ENCODE measurements around the gene FOXF2.

FOXF2 gene

DNA sequence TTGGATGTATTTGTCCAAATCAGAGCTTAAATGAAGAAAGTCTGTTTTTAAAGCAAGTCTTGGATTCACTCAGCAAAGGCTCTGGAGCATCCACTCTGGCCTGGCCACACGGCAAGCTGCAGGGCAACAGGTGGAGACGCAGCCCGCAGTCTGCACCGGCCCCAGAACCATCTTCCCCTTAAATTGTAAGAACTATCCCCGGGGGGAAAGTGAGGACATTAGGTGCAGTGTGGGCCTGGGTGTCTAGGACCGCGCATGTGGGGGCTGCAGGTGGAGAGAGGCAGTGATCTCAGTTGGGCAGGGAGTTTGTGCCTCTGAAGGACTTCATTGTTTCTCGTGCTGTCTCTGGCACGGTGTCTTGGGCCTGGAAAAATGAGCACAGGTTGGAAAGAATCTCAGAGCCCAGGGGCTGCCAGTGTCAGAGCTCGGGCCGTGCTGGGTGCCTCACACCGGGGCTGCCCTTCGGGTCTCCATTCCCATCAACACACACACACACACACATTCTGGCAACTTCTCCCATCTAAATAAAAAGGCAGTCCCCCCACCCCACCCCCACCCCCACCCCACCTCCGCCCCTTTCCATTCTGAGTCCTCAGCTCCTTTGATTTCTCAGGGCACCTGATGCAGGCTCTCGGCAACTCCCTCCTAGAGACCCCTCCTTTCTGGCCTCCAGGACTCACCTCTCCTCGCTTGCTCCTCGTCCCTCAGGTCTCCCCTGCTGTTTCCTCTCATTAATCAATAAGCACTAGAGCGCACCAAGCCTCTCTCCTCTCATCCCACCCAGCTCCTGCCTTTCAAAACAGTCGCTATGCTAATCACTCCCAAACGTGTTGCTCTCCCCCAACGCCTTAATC is 48.4 kb downstream of the FOXF2 start:
- TF ChIP-seq, protein P1, sequence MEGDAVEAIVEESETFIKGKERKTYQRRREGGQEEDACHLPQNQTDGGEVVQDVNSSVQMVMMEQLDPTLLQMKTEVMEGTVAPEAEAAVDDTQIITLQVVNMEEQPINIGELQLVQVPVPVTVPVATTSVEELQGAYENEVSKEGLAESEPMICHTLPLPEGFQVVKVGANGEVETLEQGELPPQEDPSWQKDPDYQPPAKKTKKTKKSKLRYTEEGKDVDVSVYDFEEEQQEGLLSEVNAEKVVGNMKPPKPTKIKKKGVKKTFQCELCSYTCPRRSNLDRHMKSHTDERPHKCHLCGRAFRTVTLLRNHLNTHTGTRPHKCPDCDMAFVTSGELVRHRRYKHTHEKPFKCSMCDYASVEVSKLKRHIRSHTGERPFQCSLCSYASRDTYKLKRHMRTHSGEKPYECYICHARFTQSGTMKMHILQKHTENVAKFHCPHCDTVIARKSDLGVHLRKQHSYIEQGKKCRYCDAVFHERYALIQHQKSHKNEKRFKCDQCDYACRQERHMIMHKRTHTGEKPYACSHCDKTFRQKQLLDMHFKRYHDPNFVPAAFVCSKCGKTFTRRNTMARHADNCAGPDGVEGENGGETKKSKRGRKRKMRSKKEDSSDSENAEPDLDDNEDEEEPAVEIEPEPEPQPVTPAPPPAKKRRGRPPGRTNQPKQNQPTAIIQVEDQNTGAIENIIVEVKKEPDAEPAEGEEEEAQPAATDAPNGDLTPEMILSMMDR (IDR thresholded peaks at IDR 0.05), result no peak
- TF ChIP-seq ZFX (IDR thresholded peaks at IDR 0.05; ENCODE audit: borderline replicate concordance), result no peak
- no peak overlapping the region for H3K27ac ChIP-seq

GRCh38 chr6:1438471-1438881 is 49.1 kb downstream of the FOXF2 start:
- no peak overlapping the region for H3K27ac ChIP-seq
- TF ChIP-seq, protein P1 (IDR thresholded peaks at IDR 0.05), result no peak
- no peak for TF ChIP-seq ZFX (IDR thresholded peaks at IDR 0.05; ENCODE audit: borderline replicate concordance)

- H3K27ac ChIP-seq, result no peak overlapping the region
- TF ChIP-seq ZFX (IDR thresholded peaks at IDR 0.05; ENCODE audit: borderline replicate concordance), result no peak
- TF ChIP-seq, protein P1 (IDR thresholded peaks at IDR 0.05), result no peak
Observed at GRCh38 chr6:1439349-1439748, 50.0 kb downstream of the FOXF2 start.

DNA sequence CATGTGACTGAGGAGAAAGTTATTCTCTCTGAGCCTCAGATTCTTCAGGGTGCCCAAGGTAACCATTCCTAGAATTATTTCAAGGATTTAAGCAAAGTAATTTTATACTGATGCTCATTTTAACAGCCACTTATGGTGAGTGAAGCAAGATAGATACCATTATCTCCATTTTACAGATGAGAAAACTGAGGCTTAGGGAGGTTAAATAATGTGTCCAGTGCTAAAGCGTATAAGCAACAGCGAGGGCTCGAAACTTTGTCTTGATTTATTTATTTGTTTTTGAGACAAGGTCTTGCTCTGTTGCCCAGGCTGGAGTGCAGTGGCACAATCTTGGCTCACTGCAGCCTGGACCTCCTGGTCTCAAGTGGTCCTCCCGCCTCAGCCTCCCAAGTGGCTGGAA is 53.6 kb downstream of the FOXF2 start:
- TF ChIP-seq, protein P1 (IDR thresholded peaks at IDR 0.05), result no peak
- no peak for TF ChIP-seq ZFX (IDR thresholded peaks at IDR 0.05; ENCODE audit: borderline replicate concordance)
- no peak overlapping the region for H3K27ac ChIP-seq
